ENCODE results near the gene PPP6R2.

DNA sequence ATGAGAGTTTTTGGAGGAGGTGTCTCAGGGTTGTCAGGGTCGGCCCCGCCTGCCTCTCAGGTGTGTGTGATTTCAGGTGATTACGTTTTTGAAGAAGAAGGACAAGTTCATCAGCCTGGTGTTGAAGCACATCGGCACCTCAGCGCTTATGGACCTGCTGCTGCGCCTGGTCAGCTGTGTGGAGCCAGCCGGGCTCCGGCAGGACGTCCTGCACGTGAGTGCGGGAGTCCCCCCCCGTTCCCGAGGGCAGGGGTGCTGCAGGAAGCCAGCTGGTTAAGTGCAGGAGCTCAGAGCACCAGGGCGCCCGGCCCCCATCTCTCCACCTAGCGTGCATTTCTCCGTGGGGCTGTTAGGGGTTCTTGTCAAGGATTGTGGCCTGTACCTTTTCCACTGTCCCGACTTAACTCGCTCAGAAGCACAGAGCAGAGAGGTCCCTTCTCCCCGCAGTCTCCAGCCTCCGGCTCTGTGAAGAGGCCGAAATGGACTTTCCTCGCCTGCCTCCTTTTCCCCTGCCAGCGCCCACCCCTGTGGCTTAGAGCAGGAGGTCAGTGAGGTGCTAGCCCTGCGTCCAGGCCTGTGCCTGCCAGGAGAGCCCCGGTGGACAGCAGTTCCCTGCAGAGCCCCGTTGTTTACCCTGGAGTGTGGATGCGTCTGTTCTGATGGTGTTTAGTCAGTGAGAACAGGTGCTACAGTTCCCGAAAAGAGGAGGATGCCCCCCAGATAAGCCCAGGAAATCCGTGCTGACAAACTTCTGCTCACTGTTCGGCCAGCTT, 71.5 kb downstream of the PPP6R2 start:
- TF ChIP-seq, protein P1, sequence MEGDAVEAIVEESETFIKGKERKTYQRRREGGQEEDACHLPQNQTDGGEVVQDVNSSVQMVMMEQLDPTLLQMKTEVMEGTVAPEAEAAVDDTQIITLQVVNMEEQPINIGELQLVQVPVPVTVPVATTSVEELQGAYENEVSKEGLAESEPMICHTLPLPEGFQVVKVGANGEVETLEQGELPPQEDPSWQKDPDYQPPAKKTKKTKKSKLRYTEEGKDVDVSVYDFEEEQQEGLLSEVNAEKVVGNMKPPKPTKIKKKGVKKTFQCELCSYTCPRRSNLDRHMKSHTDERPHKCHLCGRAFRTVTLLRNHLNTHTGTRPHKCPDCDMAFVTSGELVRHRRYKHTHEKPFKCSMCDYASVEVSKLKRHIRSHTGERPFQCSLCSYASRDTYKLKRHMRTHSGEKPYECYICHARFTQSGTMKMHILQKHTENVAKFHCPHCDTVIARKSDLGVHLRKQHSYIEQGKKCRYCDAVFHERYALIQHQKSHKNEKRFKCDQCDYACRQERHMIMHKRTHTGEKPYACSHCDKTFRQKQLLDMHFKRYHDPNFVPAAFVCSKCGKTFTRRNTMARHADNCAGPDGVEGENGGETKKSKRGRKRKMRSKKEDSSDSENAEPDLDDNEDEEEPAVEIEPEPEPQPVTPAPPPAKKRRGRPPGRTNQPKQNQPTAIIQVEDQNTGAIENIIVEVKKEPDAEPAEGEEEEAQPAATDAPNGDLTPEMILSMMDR (IDR thresholded peaks at IDR 0.05; ENCODE audit: low read depth, low read length) = no peak
- TF ChIP-seq POLR2A (IDR thresholded peaks at IDR 0.05; ENCODE audit: extremely low read depth, insufficient read length) = no peak
- TF ChIP-seq, protein P2, sequence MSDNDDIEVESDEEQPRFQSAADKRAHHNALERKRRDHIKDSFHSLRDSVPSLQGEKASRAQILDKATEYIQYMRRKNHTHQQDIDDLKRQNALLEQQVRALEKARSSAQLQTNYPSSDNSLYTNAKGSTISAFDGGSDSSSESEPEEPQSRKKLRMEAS (IDR thresholded peaks at IDR 0.05; ENCODE audit: low read depth, low read length) = no peak

All from NB4 (cell line).